ENCODE measurements around the gene PLA2G2C.

GRCh38 chr1:20220036-20220435 is 33.7 kb upstream of the PLA2G2C start:
- TF ChIP-seq POLR2A (IDR thresholded peaks at IDR 0.05; ENCODE audit: low read depth, low read length), result no peak
- TF ChIP-seq POLR2AphosphoS5 (IDR thresholded peaks at IDR 0.05; ENCODE audit: low read depth, low read length), result no peak
